Measurements from ENCODE around the gene PDE3A. TPM values are rescaled to one million over a fixed set of nuclear protein-coding genes. Genes with fewer than 3 reads are reported as not detected.

Gene PDE3A
- total RNA-seq, 1 donor from 2014 or later, result 5.5 TPM

- Histone ChIP-seq H3K4me1 (no peaks in the 10 kb centered on the region), H3K27ac (no peak overlapping the region), H3K36me3 (no peaks in the 10 kb centered on the region), H3K27me3 (ENCODE audit: low read depth) (no peaks in the 10 kb centered on the region), H3K9me3 (no peaks in the 10 kb centered on the region), H3K4me3 (no peak overlapping the region)
- TF ChIP-seq CTCF (IDR thresholded peaks at IDR 0.05), result no peak
- DNase-seq (no peak), ATAC-seq (no peak)
- intact Hi-C loops (cut with DNase I), result no loop called here
Observed at GRCh38 chr12:20483776-20484175, 115.4 kb downstream of the PDE3A start.

GRCh38 chr12:20486233-20486632 lies 117.9 kb downstream of the PDE3A start:
- no peak for ATAC-seq
- no peaks in the 10 kb centered on the region for H3K36me3 ChIP-seq
- no peaks in the 10 kb centered on the region for H3K4me1 ChIP-seq
- H3K4me3 ChIP-seq, result no peak overlapping the region
- no peak overlapping the region for H3K27ac ChIP-seq
- H3K27me3 ChIP-seq (ENCODE audit: low read depth), result no peaks in the 10 kb centered on the region
- intact Hi-C loops (cut with DNase I), result no loop called here
- no peak for DNase-seq
- no peaks in the 10 kb centered on the region for H3K9me3 ChIP-seq
- no peak for TF ChIP-seq CTCF (IDR thresholded peaks at IDR 0.05)

GRCh38 chr12:20487519-20487918 lies 119.2 kb downstream of the PDE3A start:
- no peak for ATAC-seq

GRCh38 chr12:20489645-20490044 lies 121.3 kb downstream of the PDE3A start:
- Histone ChIP-seq H3K27me3 (ENCODE audit: low read depth) (no peaks in the 10 kb centered on the region), H3K9me3 (no peaks in the 10 kb centered on the region), H3K36me3 (no peaks in the 10 kb centered on the region), H3K4me3 (no peak overlapping the region), H3K27ac (no peak overlapping the region), H3K4me1 (peaks cover 3% of the 10 kb centered on the region)
- intact Hi-C loops (cut with DNase I), result no loop called here
- TF ChIP-seq CTCF (IDR thresholded peaks at IDR 0.05), result no peak
- DNase-seq (no peak), ATAC-seq (no peak)

More at GRCh38 chr12:20487519-20487918, 119.2 kb downstream of the PDE3A start:
- Histone ChIP-seq H3K9me3 (no peaks in the 10 kb centered on the region), H3K4me1 (peaks cover 2% of the 10 kb centered on the region), H3K4me3 (no peak overlapping the region), H3K27me3 (ENCODE audit: low read depth) (no peaks in the 10 kb centered on the region), H3K36me3 (no peaks in the 10 kb centered on the region), H3K27ac (no peak overlapping the region)
- TF ChIP-seq CTCF (IDR thresholded peaks at IDR 0.05), result no peak
- intact Hi-C loops (cut with DNase I), result no loop called here
- no peak for DNase-seq

GRCh38 chr12:20490213-20490612 lies 121.9 kb downstream of the PDE3A start:
- H3K9me3 ChIP-seq, result no peaks in the 10 kb centered on the region
- DNase-seq, result no peak
- peaks cover 3% of the 10 kb centered on the region for H3K4me1 ChIP-seq
- no peak for ATAC-seq
- TF ChIP-seq CTCF (IDR thresholded peaks at IDR 0.05), result no peak
- intact Hi-C loops (cut with DNase I), result no loop called here
- H3K27me3 ChIP-seq (ENCODE audit: low read depth), result no peaks in the 10 kb centered on the region
- no peak overlapping the region for H3K27ac ChIP-seq
- no peak overlapping the region for H3K4me3 ChIP-seq
- H3K36me3 ChIP-seq, result no peaks in the 10 kb centered on the region

- ATAC-seq, result no peak
- no peak for TF ChIP-seq CTCF (IDR thresholded peaks at IDR 0.05)
- Histone ChIP-seq H3K9me3 (no peaks in the 10 kb centered on the region), H3K27me3 (ENCODE audit: low read depth) (no peaks in the 10 kb centered on the region), H3K4me1 (peaks cover 3% of the 10 kb centered on the region), H3K4me3 (no peak overlapping the region), H3K27ac (no peak overlapping the region), H3K36me3 (no peaks in the 10 kb centered on the region)
- DNase-seq, result no peak
- intact Hi-C loops (cut with DNase I), result no loop called here
Observed at GRCh38 chr12:20491290-20491689, 123.0 kb downstream of the PDE3A start.

Data from lower lobe of right lung (tissue), 2 donors.